T-helper 1 cell treated with Interleukin-12 subunit alpha and Interleukin-12 subunit beta and Interleukin-4 antibody, amounts not matched to agents 30 μg/mL and 1 μg/mL, for 36 hours (primary cell): ENCODE data around the gene OR1E2.
"Not testable (repeated sequence)": the region's sequence is repeated elsewhere in the genome, so short reads cannot be mapped to it uniquely, and the experiment has no call there.

Source experiments
- H3K27ac Mint-ChIP-seq: one replicate; pipeline ENCODE4 v1.8.0; 2021; ENCODE audit warnings: mild to moderate bottlenecking, mixed read lengths
- H3K27me3 Mint-ChIP-seq: one replicate; pipeline ENCODE4 v1.8.0; 2021; ENCODE audit warnings: low read depth, mixed read lengths
- H3K36me3 Mint-ChIP-seq: one replicate; pipeline ENCODE4 v1.8.0; 2021; ENCODE audit warnings: low read depth, mixed read lengths
- H3K4me1 Mint-ChIP-seq: one replicate; pipeline ENCODE4 v1.8.0; 2021; ENCODE audit warnings: low read depth, mixed read lengths
- H3K4me3 Mint-ChIP-seq: one replicate; pipeline ENCODE4 v1.8.0; 2021; ENCODE audit warnings: mild to moderate bottlenecking, moderate library complexity, mixed read lengths
- H3K9me3 Mint-ChIP-seq: one replicate; pipeline ENCODE4 v1.8.0; 2021; ENCODE audit warnings: mixed read lengths

Gene OR1E2

DNA sequence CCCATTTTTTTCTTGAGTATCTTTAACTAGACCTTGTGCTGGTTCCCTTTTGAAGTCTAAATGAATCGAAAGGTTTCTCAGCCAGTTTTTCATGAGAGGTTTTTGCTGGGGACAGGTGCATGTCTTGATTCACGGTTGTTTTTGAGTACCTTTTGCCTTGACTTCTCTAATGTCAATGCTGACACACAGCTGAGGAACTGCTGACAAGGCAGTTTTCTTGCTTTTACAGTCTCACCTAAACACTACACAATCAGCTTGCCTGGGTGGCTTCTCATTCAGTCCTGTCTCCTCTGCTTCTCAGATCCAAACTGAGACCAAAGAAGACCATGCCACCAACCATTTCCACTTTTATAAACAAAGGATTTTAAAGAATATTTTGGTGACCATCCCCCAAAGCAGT lies 15.4 kb downstream of the OR1E2 start:
- Mint-ChIP-seq H3K9me3 (no peaks in the 10 kb centered on the region), H3K4me3 (no peak overlapping the region), H3K27ac (no peak overlapping the region), H3K27me3 (peaks cover 4% of the 10 kb centered on the region), H3K4me1 (no peaks in the 10 kb centered on the region), H3K36me3 (no peaks in the 10 kb centered on the region)

DNA sequence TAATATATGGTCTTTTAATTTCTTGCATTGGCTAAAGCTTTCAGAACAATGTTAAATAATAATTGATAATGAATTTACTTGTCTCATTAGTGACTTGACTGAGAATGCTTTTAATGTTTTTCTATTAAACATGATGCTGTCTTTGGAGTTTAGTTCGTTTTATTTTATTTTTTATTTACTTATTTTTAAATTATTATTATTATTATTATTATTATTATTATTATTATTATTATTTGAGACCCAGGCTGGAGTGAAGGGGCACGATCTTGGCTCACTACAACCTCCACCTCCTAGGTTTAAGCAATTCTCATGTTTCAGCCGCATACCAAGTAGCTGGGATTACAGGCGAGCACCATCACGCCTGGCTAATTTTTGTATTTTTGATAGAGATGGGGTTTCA lies 18.0 kb downstream of the OR1E2 start:
- Mint-ChIP-seq H3K27me3 (peaks cover 16% of the 10 kb centered on the region), H3K36me3 (no peaks in the 10 kb centered on the region), H3K4me3 (no peak overlapping the region), H3K27ac (no peak overlapping the region), H3K4me1 (no peaks in the 10 kb centered on the region), H3K9me3 (no peaks in the 10 kb centered on the region)

DNA sequence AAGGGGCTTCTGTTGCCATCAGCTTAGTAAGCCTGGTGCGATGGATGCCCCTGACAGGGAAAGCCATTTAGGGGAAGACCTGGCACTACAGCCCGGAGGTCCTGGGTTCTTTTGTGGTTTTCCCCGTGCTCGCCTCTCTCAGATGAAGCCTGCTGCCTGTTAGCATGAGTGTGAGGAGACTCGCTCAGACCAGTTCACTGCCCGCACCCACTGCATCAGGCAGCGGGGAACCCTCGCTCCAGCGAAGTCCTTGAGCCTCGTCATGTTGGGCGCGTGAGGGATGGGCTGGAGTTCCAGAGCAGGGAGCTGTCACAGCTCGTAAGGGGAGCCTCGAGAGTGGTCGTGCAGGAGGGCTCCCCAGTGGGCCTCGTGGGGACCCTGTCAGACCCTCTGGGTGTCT lies 21.4 kb downstream of the OR1E2 start:
- not testable (repeated sequence) for H3K4me3 Mint-ChIP-seq, H3K4me1 Mint-ChIP-seq, H3K27ac Mint-ChIP-seq, H3K36me3 Mint-ChIP-seq
- Mint-ChIP-seq H3K9me3 (peaks cover 12% of the 10 kb centered on the region), H3K27me3 (peaks cover 13% of the 10 kb centered on the region)

DNA sequence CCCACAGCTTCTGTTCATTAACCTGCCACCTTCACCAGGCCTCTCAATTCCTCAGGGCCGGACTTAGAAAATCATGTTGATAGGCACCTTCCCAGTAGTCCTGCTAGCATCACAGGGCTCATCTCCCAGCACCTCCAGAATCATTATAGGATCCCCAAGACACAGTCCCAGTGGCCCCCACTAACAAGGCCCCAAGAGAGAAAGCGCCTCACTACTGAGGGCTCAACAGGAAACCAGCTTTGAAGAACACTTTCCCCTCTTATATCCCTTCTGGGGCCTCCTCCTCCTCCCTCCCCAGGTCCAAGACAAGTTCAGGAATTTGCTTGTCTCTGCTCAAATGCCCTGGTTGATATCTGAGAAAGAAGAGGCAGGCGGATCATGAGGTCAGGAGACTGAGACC lies 22.6 kb downstream of the OR1E2 start, which contains the start of gene OR3A3:
OR3A3 (plus strand) TSS at position 301 of the 400 bp plus-strand sequence.
- Mint-ChIP-seq H3K27me3 (peaks cover 11% of the 10 kb centered on the region), H3K9me3 (peaks cover 21% of the 10 kb centered on the region), H3K27ac (no peak within 1 kb of the TSS), H3K4me1 (no peaks in the 10 kb centered on the region), H3K4me3 (no peak within 1 kb of the TSS), H3K36me3 (no peaks in the 10 kb centered on the region)

DNA sequence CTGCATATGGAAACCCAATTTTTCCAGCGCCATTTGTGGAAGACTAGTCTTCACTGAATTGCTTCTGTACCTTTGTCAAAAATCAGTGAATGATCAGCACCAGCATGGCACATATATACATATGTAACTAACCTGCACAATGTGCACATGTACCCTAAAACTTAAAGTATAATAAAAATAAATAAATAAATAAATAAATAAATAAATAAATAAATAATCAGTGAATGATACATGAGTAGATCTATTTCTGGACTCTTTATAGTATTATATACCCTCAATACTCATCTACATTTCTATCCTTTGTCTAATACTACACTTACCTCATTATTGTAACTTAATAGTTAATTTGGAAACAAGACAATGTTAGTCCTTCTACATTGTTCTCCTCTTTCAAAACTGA lies 29.8 kb downstream of the OR1E2 start:
- not testable (repeated sequence) for H3K4me3 Mint-ChIP-seq, H3K4me1 Mint-ChIP-seq, H3K27ac Mint-ChIP-seq, H3K36me3 Mint-ChIP-seq, H3K27me3 Mint-ChIP-seq
- H3K9me3 Mint-ChIP-seq = peaks cover 20% of the 10 kb centered on the region

DNA sequence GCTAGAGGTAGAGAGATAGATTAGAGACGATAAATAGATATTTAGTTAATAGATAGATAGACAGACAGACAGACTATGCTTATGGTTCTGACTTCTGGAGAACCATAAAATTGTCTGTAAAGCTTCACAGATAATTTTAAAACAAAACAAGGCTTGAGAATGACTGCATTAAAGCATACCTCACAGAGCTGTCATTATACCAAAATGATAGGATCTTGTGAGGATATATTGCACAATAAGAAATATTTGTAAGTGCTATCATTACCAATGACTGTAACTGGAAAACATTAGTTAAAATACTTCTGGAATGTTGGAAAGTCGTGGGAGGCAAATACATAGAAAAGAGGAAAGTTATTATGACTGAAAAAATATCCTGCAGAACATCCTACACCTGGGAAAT lies 31.9 kb downstream of the OR1E2 start:
- H3K36me3 Mint-ChIP-seq = no peaks in the 10 kb centered on the region
- H3K9me3 Mint-ChIP-seq = peaks cover 7% of the 10 kb centered on the region
- no peaks in the 10 kb centered on the region for H3K4me1 Mint-ChIP-seq
- no peaks in the 10 kb centered on the region for H3K27me3 Mint-ChIP-seq
- no peak overlapping the region for H3K4me3 Mint-ChIP-seq
- H3K27ac Mint-ChIP-seq = no peak overlapping the region

DNA sequence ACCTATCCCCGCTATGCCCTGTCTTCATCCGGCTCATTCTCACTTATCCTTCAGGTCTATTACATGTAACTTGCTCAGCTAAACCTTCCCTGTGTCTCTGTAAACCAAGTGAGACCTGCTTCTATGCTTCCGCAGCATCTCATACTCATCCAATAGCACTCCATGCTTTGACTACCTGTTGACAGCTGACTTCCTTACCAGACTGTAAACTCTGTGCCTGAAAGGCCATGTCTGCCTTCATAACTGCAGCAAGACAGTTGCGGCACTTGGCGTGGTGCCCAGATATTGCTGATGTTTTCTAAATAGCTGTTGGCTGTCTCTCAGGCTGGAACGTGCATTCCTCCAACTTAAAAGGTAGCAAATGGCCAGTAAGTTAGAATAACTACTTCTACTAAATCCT lies 33.6 kb downstream of the OR1E2 start:
- Mint-ChIP-seq H3K36me3 (no peaks in the 10 kb centered on the region), H3K9me3 (no peaks in the 10 kb centered on the region), H3K4me3 (no peak overlapping the region), H3K4me1 (no peaks in the 10 kb centered on the region), H3K27ac (no peak overlapping the region), H3K27me3 (no peaks in the 10 kb centered on the region)

DNA sequence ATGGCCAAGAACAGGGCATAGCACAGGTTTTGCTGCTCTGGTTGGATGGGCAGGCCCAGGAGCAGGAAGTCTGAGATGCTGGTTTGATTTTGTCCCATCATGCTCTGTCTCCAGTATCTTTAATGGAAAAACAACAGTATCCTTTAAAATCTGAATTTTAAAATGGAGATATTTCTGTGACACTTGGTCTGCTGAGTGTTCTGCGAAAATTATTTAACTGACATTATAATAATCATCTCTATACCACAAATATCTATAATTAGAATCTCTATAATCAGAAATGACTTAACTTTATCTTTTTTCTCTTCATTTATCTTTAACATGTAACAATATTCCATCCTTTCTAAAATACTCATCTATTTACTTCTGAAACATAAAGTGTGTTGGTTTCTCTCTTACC lies 35.3 kb downstream of the OR1E2 start, which contains the start of gene OR1E1:
OR1E1 (minus strand) TSS at position 101 of the 400 bp plus-strand sequence; CDS start at position 101, 0 bp downstream.
- Mint-ChIP-seq H3K36me3 (no peaks in the 10 kb centered on the region), H3K4me1 (no peaks in the 10 kb centered on the region), H3K27me3 (no peaks in the 10 kb centered on the region), H3K27ac (no peak within 1 kb of the TSS), H3K4me3 (no peak within 1 kb of the TSS), H3K9me3 (no peaks in the 10 kb centered on the region)

DNA sequence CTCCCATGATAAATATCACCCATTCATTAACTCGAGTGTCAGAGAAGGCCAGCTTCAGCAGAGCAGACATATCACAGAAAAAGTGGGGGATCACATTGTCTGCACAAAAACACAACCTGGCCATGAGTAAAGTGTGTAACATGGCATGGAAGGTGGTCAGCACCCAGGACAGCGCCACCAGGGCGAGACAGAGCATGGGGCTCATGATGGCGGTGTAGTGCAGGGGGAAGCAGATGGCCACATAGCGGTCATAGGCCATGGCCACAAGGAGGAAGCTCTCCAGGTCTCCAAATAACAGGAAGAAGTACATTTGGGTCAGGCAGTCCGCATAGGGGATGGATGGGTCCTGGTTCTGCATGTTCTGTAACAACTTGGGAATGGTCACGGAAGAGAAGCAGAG lies 35.8 kb downstream of the OR1E2 start:
- not testable (repeated sequence) for H3K27me3 Mint-ChIP-seq, H3K4me1 Mint-ChIP-seq, H3K4me3 Mint-ChIP-seq, H3K36me3 Mint-ChIP-seq, H3K9me3 Mint-ChIP-seq, H3K27ac Mint-ChIP-seq

DNA sequence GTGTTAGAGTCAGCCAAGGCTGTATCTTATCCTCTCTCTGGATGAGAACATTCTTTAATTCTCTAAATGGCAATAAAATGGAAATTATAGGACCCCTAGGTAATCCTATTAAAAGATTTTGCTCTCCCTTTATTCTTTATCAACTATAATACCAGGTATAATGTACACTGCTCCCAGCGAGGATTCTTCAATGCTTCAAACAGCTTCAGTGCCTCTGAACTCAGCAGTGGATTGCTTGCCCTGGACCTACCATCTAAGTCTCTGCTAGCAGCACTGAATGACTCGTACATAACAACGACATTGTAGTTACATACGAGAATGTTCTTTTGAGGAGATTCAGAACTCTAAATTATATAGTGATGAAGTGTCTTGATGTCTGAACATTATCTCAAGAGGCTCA lies 43.9 kb downstream of the OR1E2 start:
- H3K36me3 Mint-ChIP-seq = no peaks in the 10 kb centered on the region
- H3K4me1 Mint-ChIP-seq = no peaks in the 10 kb centered on the region
- no peak overlapping the region for H3K4me3 Mint-ChIP-seq
- H3K27ac Mint-ChIP-seq = no peak overlapping the region
- no peaks in the 10 kb centered on the region for H3K9me3 Mint-ChIP-seq
- H3K27me3 Mint-ChIP-seq = peaks cover 10% of the 10 kb centered on the region

DNA sequence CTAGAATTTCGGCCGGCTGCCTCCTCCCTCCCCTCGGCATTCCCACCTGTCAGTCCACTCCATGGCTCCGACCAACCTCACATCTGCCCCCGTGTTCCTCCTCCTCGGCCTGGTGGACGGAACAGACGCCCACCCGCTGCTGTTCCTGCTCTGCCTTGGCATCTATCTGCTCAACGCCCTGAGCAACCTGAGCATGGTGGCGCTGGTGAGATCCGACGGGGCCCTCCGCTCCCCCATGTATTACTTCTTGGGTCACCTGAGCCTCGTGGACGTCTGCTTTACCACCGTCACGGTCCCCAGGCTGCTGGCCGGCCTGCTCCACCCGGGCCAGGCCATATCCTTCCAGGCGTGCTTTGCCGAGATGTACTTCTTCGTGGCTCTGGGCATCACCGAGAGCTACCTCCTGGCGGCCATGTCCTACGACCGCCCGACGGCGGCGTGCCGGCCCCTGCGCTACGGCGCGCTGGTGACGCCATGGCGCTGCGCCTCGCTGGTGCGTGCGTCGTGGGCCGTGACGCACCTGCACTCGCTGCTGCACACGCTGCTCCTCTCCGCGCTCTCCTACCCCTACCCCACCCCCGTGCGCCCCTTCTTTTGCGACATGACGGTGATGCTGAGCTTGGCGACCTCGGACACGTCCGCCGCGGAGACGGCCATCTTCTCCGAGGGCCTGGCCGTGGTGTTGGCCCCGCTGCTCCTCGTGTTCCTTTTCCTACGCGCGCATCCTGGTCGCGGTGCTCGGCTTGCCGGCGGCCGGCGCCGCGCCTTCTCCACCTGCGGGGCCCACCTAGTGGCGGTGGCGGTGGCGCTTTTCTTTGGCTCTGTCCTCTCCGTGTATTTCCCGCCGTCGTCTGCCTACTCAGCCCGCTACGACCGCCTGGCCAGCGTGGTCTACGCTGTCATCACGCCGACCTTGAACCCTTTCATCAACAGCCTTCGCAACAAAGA lies 47.5 kb downstream of the OR1E2 start, which contains the start of gene OR3A2:
OR3A2 (minus strand) TSS at position 440 of the 948 bp plus-strand sequence.
- Mint-ChIP-seq H3K27me3 (peaks cover 15% of the 10 kb centered on the region), H3K36me3 (no peaks in the 10 kb centered on the region), H3K4me1 (no peaks in the 10 kb centered on the region), H3K4me3 (peak within 1 kb of the TSS; percentile 50), H3K9me3 (no peaks in the 10 kb centered on the region), H3K27ac (no peak within 1 kb of the TSS)
